GM21723 (cell line): ENCODE data around the gene POC1A.
"Not testable (repeated sequence)": the region's sequence is repeated elsewhere in the genome, so short reads cannot be mapped to it uniquely, and the experiment has no call there.

Source experiments
- ATAC-seq: cut with Tn5 transposase; IDR thresholded peaks from one replicate; pipeline ENCODE4 v1.9.1; 2021; ENCODE audit warnings: mild to moderate bottlenecking, moderate library complexity; ENCODE audit not compliant: unreplicated experiment

POC1A gene

DNA sequence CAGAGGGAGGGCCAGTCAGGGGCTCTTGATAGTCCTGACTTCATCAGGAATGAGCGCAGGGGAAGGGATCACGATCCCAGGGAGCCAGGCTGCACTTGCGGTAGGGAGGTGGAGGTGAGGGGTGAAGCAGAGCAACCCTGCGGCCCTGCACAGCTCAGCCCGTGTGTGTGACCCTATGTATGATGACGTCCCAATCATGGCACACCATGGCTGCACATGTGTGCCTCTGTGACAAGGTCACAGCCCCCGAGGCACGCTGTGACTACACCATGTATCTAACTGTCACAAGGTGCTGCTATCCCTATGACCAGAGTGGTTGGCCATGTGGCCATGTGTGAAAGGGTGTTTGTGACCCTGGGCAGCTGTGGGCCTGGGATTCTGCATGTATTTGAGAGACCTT lies 30.5 kb upstream of the POC1A start:
- no peak for ATAC-seq

GRCh38 chr3:52183786-52184445 lies 29.7 kb upstream of the POC1A start:
- no peak for ATAC-seq

DNA sequence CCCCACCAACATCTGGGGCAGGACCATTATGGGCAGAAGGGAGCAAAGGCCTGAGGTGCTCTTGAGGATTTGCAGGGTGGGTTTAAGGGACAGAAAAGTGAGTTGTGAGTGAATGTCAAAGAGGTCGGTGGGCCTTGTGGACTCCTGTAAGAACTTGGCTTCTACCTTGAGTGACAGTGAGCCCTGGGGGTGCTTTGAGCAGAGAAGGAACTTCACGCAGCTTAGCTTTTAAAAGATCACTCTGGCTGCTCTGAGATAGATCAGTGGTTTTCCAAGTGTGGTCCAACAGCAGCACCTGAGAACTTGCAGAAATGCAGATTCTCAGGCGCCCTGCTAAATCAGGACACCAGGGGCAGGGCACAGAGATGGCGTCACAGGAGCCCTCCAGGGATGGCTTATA lies 28.5 kb upstream of the POC1A start:
- ATAC-seq: no peak

DNA sequence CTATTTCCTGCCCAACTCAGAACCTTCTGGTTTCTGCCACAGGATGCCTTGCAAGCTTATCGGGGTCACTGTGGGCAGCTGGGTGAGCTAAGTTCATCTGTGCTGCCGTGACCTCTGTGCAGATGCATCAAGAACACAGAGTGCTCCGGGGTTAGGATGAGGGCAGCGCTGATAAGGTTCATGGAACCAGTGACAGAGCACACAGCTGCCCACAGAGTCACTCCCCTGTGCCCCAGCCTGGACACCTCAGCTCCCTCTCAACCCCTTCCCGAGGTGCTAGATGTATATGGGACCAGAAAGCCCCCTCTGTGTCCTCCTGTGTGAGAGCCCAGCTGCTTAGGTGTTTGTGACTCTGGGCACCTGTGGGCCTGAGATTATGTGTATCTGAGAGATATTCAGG lies 28.0 kb upstream of the POC1A start:
- no peak for ATAC-seq

DNA sequence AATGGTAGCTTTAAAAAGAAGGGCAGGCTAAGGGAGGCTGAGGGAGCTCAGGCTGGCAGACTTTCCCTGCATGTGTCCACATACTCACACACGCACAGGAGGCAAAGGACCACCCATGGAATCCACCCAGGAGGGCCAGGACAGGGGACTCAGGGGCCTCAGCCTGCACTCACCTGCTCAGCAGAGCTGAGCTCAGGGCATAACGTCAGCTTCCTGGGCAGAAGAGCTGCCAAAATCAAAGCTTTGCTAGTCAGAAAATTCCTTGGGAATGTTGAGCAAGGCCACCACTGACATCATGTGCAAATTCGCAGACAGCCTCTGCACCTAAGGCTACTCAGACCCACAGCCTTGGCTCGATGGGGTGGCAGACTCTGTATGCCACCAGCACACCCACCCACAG lies 27.3 kb upstream of the POC1A start:
- no peak for ATAC-seq

DNA sequence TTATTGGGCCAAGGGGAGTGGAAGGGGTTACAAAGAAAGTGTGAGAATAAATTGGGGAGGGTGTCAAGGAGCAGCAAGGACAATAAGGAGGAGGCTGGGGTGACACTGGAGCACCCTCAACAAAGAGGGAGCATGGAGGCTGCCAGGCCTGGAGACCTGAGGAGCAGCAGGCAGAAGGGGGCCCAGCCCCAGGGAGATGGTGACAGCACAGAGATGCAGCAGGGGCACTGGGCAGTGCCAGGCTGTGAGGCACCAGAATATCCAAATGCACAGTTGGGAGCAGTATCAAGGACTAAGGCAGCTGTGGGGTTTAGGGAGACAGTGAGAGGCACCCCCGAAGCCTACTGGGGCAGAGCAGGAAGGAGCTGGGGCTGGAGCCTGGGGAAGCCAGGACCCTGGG lies 24.3 kb upstream of the POC1A start:
- ATAC-seq: no peak

GRCh38 chr3:52178126-52178525 lies 23.9 kb upstream of the POC1A start:
- ATAC-seq: not testable (repeated sequence)

GRCh38 chr3:52177701-52178042 lies 23.4 kb upstream of the POC1A start:
- ATAC-seq: no peak

- ATAC-seq: no peak
These were observed 22.9 kb upstream of the POC1A start for GRCh38 chr3:52176951-52177700.

DNA sequence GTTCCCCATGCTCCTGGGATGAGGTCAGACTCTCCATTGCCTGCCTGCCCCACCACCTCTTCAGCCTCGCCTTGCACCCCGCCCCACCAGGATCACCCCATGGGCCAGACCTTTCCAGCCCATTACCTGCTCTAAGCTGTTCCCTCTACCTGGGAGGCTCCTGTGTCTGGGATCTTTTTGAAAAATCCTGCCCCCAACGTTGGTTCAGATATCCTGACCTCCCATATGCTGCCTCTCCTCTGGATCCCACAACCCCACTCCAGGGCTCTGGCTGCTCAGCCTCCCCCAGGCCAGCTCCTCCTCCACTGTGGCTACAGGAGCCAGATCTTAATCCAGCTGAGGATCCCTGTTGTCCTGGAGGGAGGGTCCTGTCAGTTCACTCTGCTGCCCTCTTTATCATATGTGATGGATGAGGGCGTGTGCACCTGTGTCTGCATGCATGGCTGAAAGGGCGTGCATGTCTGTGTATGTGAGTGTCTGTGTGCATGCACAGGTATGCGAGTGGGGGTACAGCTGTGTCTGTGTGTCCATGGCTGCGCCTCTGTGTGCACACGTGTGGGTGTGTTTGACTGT lies 22.0 kb upstream of the POC1A start:
- no peak for ATAC-seq

GRCh38 chr3:52175416-52176179 lies 21.4 kb upstream of the POC1A start:
- ATAC-seq: no peak

DNA sequence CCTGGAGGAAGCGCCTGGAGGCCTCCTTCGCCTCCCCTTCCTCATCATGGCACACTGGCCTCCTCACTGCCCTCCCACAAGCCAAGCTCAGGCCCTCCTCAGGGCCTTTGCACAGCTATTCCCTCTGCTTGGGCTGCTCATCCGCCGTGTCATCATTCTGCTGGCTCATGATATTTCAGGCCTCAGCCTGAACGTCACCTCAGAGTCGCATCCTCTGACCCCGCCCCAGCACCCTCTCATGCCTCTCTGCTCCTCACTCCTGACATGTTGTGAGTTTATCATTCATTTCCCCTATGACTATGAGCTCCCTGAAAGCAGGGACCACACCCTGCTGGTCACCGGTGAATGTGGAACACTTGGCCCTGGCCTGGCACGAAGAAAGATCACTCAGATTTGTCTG lies 20.7 kb upstream of the POC1A start:
- no peak for ATAC-seq

GRCh38 chr3:52173101-52173500 lies 18.9 kb upstream of the POC1A start:
- ATAC-seq: no peak

GRCh38 chr3:52172262-52172757 lies 18.1 kb upstream of the POC1A start:
- no peak for ATAC-seq

DNA sequence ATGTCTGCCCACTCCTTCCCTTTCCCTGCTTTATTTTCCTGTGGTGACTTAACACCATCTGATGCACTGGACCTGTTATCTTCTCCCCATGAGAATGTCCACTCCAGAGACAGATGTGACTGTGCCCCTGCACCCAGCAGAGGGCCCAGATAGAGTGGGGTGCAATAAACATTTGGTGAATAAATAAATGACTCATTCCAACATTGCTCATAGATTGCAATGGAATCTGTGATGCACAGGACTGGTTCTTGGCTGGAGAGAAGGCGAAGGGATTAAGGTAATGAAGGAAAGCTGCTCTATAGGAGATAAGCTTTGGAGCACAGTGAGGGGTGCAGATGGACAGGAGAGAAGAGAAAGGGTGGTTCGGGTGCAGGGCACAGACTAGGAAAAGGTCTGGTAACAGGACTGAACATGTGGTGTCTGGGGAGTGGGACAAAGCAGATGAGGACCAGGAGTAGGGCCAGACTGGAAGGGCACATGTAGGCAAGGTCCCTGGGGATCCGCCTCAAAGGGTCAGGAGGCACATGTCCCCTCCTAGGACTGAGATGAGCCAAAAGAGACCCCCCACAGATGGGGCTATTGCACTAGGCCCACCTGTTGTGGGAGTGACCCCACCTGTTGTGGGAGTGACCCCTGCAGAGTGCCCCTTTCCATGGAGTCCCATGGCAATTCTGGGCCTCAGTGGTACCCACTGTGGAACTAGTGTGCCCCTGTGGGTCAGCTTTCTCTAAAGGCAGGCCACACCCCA lies 17.5 kb upstream of the POC1A start:
- no peak for ATAC-seq

GRCh38 chr3:52170217-52170616 lies 16.0 kb upstream of the POC1A start:
- not testable (repeated sequence) for ATAC-seq

DNA sequence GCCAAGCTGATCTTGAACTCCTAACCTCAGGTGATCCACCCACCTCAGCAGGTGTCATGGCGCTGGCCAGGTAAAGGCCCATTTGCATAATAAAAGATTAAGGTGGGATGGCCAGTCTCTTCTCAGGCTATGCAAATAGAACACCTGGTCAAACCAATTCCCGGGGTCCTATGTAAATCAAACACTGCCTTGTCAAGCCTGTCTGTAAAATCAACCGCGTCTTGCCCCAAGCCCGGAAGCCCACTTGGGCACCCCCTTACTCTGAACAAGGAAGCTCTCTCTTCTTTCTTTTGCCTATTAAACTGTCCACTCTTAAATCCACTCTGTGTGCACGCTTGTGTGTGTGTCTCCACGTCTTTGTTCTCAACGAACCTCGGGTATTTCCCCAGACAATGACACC lies 13.0 kb upstream of the POC1A start:
- no peak for ATAC-seq

DNA sequence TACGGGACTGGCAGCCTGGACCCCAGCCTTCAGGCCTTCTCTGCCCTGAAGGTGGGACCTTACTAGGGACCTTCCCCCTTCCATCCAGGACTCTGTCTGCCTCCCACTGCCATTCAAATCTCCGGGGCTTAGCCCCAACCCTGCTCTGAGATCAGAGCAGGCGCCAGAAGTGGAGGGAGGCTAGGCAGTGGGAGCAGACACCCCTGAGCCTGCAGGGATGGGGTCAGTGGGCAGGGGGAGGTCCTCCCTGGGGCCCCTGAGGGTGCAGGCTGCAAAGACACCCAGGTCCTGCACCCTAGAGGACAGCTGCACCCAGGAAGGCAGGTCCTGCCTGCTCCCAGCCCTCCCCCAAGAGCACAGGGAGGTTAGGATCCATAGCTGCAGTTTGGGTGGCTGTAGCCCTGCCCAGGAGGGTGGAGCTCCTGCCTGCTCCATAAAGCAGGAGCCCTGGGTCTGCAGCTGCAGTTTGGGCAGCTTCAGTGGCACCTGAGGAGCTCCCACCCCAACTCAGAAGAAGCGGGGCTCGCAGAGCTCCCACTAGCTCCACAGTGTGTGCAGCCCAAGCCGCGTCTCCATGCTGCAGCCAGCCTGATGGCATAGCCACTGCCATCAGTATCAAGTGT lies 8.1 kb upstream of the POC1A start:
- no peak for ATAC-seq

DNA sequence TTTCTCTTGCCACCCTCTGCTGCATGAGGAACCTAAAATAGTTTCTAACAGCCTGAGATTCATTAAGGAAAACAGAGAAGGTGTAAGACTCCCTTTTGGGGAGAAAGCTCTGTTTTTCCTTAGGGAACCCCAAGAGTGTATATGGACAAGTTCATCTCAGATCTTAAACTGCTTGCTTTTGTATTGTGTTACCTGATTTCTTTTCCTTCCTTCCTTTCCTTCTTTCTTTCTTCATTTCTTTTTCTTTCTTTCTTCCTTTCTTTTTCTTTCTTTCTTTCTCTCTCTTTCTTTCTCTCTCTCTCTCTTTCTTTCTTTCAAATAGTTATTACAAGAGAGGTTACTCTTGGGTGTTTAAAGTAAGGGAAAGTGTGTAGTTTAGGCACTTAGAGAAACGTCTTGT lies 5.3 kb upstream of the POC1A start:
- ATAC-seq: no peak

- ATAC-seq: no peak
These were observed 1.7 kb upstream of the POC1A start for GRCh38 chr3:52155912-52156311.
